ENCODE results near the gene PRKCD. TPM values are rescaled to one million over a fixed set of nuclear protein-coding genes. Genes with fewer than 3 reads are reported as not detected.
A peak's percentile ranks its signal among the peaks of the same experiment; 100 is the strongest.

The PRKCD gene
- total RNA-seq, 2 experiments from 2014 or later = 17.2 to 18.7 TPM

DNA sequence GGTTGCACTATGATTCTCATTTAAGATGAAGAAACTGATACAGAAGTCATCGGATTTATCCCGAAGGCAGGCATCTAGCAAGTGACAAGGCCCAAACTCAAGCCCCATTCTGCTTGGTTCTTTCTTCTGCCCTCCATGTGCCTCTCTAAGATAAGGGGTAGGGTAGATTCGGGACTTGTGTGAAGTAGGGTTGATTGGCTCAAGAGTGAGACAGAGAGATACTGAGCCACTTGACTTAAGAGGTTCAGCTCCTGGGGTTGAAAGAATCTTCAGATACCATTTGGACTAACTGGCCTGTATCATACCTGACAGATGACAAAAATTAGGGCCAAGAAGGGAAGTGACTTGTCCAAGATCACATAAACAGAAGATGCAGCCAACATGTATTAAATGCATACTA, 31.7 kb upstream of the PRKCD start:
- ATAC-seq (no peak), DNase-seq (no peak)
- H3K36me3 Mint-ChIP-seq = peaks cover 14% of the 10 kb centered on the region
- CTCF ChIA-PET = interaction anchor here (1.0 to 11.6 kb wide), 6 partner anchors 9 to 66 kb away, joined by 3 to 165 read pairs (median 7); partner anchors contain the start of gene PRKCD
- no peaks in the 10 kb centered on the region for H3K27me3 Mint-ChIP-seq
- no peaks in the 10 kb centered on the region for H3K9me3 Mint-ChIP-seq (ENCODE audit: low read depth)
- H3K4me1 Mint-ChIP-seq = peaks cover 28% of the 10 kb centered on the region
- H3K4me3 Mint-ChIP-seq = peak overlapping the region; percentile 98
- H3K27ac Mint-ChIP-seq = peak overlapping the region; percentile 92

GRCh38 chr3:53130179-53131061, 30.6 kb upstream of the PRKCD start, which contains the start of gene RFT1:
TSS of gene RFT1 (minus strand) at chr3:53130435. CDS start at chr3:53130400, 35 bp downstream.
- Mint-ChIP-seq H3K9me3 (ENCODE audit: low read depth) (no peaks in the 10 kb centered on the region), H3K36me3 (peaks cover 6% of the 10 kb centered on the region), H3K27ac (peak within 1 kb of the TSS; percentile 92), H3K4me1 (peaks cover 28% of the 10 kb centered on the region), H3K4me3 (peak within 1 kb of the TSS; percentile 98), H3K27me3 (no peaks in the 10 kb centered on the region)
- DNase-seq = peak; percentile 99
- ATAC-seq = peak; percentile 96
- CTCF ChIA-PET = interaction anchor here (1.0 to 11.6 kb wide), 4 partner anchors 10 to 65 kb away, joined by 3 to 165 read pairs (median 14); partner anchors contain the start of gene PRKCD

GRCh38 chr3:53131096-53131495, 29.9 kb upstream of the PRKCD start:
- peak overlapping the region; percentile 92 for H3K27ac Mint-ChIP-seq
- DNase-seq = no peak
- H3K9me3 Mint-ChIP-seq (ENCODE audit: low read depth) = no peaks in the 10 kb centered on the region
- H3K4me3 Mint-ChIP-seq = peak overlapping the region; percentile 98
- H3K36me3 Mint-ChIP-seq = no peaks in the 10 kb centered on the region
- no peak for ATAC-seq
- H3K4me1 Mint-ChIP-seq = peaks cover 28% of the 10 kb centered on the region
- CTCF ChIA-PET = interaction anchor here (0.9 to 11.6 kb wide), 5 partner anchors 10 to 64 kb away, joined by 4 to 165 read pairs (median 22); partner anchors contain the start of gene PRKCD
- H3K27me3 Mint-ChIP-seq = no peaks in the 10 kb centered on the region

DNA sequence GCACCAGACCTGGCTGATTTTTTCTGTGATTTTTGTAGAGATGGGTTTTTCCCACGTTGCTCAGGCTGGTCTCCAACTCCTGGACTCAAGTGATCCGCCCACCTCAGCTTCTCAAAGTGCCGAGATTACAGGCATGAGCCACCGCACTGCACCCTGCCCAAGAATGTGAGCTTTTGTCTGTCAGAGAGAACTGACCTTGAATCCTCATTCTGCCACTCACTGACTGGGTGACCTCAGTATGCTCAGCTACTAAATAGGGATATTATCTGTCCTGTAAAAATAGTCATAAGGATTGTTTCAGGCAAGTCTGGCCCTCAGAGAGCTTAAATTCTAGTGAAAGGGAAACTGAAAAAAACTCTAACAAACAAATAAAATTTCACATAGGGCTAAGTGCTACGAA, 28.7 kb upstream of the PRKCD start:
- Mint-ChIP-seq H3K27me3 (no peaks in the 10 kb centered on the region), H3K4me1 (peaks cover 28% of the 10 kb centered on the region), H3K4me3 (no peak overlapping the region), H3K36me3 (no peaks in the 10 kb centered on the region), H3K9me3 (ENCODE audit: low read depth) (no peaks in the 10 kb centered on the region), H3K27ac (no peak overlapping the region)
- ATAC-seq = no peak
- CTCF ChIA-PET = interaction anchor here (0.7 to 11.6 kb wide), 12 partner anchors 9 to 63 kb away, joined by 3 to 165 read pairs (median 4); partner anchors contain the start of gene PRKCD
- no peak for DNase-seq

- DNase-seq = peak; percentile 78
- CTCF ChIA-PET = interaction anchor here (0.7 to 11.6 kb wide), 29 partner anchors 9 to 430 kb away, joined by 3 to 165 read pairs (median 4); partner anchors contain the start of gene PRKCD
- Mint-ChIP-seq H3K4me1 (peaks cover 13% of the 10 kb centered on the region), H3K27ac (no peak overlapping the region), H3K27me3 (no peaks in the 10 kb centered on the region), H3K4me3 (no peak overlapping the region), H3K9me3 (ENCODE audit: low read depth) (no peaks in the 10 kb centered on the region), H3K36me3 (no peaks in the 10 kb centered on the region)
- ATAC-seq = peak; percentile 59
Observed at GRCh38 chr3:53134631-53135232, 26.3 kb upstream of the PRKCD start.

DNA sequence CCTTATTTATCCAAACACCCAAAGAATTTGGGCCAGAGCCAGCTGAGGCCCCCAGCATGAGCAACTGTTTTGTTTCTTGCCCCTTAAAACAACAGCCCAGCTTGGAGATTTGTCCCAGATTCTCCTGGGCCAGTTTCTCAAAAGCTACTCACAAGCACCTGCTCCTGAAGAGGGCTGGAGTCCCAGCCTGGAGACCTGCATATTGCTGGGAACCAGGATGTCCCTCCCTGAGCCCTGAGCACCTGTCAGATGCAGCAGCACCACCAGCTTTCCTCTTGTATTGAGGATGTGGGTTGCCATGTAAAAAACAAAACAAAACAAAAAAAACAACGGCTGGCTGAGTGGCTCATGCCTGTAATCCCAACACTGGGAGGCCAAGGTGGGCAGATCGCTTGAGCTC, 23.8 kb upstream of the PRKCD start:
- no peak for ATAC-seq
- CTCF ChIA-PET = interaction anchor here (0.8 to 11.6 kb wide), 5 partner anchors 23 to 394 kb away, joined by 3 to 165 read pairs (median 4); no protein-coding TSS in a partner anchor
- Mint-ChIP-seq H3K9me3 (ENCODE audit: low read depth) (no peaks in the 10 kb centered on the region), H3K4me3 (no peak overlapping the region), H3K4me1 (no peaks in the 10 kb centered on the region), H3K27me3 (no peaks in the 10 kb centered on the region), H3K27ac (no peak overlapping the region), H3K36me3 (no peaks in the 10 kb centered on the region)
- DNase-seq = no peak

DNA sequence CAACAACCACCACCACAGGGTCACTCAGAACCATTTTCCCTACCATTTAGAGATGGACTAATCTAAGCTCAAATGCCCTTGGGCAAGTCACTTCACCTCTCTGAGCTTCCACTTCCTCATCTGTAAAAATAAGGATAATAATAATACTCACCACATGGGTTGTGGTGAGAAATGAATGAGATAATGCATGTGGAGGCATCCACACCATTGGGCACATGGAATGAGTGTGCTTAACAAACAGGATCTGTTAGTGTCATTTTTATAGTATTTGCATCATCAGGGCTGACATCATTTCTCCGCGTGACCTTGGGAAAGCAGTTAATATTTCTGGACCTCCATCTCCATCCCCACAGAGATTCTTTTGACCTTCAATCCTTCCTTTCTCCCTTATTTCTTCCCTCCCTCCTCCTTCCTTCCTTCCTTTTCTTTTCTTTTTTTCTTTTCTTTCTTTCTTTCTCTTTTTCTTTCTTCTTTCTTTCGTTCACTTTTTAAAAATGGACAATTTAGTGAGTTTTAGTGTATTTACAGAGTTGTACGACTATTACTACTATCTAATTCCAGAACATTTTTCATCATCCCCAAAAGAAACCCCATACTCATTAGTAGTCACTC, 23.1 kb upstream of the PRKCD start:
- no peaks in the 10 kb centered on the region for H3K36me3 Mint-ChIP-seq
- CTCF ChIA-PET = interaction anchor here (1.5 to 11.6 kb wide), 3 partner anchors 23 to 82 kb away, joined by 4 to 165 read pairs (median 6); no protein-coding TSS in a partner anchor
- no peaks in the 10 kb centered on the region for H3K27me3 Mint-ChIP-seq
- no peaks in the 10 kb centered on the region for H3K4me1 Mint-ChIP-seq
- H3K9me3 Mint-ChIP-seq (ENCODE audit: low read depth) = no peaks in the 10 kb centered on the region
- ATAC-seq (no peak), DNase-seq (no peak)
- H3K27ac Mint-ChIP-seq = no peak overlapping the region
- H3K4me3 Mint-ChIP-seq = no peak overlapping the region

DNA sequence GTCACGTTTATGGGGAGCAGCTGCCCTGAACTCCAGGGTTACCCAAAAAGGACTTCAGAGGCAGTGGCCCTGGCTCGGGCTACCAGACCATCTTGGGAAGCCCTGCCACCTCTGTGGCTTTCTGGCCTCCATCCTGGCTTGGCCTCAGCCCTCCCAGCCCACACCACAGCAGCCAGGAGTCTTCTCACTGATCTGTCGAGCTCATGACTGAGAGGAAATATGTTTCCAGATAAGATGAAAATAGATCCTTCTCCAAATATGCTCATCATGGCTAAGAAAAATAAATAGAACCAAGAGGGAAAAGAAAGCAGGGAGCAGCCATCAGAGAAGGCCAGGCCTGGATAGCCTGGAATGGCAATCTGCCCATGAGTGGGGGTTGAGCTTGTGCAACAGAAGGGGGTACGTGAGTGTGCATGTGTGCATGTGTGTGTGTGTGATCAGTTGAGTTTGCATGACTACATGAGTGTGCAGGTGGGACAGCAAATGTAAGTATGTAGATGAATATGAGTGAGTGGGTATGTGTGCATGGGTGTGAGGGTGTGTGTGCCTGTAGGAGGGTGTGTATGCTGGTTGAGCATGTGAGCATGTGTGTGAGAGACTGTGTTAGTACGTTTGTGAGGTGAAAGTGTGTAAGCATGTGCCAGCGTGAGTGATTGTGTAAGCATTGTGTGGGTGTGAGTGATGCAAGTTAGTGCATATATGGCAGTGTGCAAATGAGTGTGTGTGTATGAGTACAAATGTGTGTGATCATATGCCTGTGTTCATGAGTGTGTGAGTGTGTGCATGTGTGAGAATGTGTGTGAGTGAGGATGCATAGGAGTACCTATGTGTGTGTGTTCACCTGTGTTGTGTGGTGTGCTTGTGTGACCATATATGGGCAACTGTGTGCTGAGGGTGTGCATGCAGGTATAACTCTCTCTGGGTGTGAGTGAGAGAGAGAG, 20.8 kb upstream of the PRKCD start:
- DNase-seq (no peak), ATAC-seq (no peak)
- Mint-ChIP-seq H3K36me3 (no peaks in the 10 kb centered on the region), H3K4me3 (no peak overlapping the region), H3K27me3 (no peaks in the 10 kb centered on the region), H3K4me1 (no peaks in the 10 kb centered on the region), H3K27ac (no peak overlapping the region), H3K9me3 (ENCODE audit: low read depth) (no peaks in the 10 kb centered on the region)
- CTCF ChIA-PET = interaction anchor here (1.6 kb wide), 1 partner anchor 8 kb away, joined by 4 read pairs; no protein-coding TSS in a partner anchor

GRCh38 chr3:53140847-53141845, 19.9 kb upstream of the PRKCD start:
- Mint-ChIP-seq H3K27me3 (no peaks in the 10 kb centered on the region), H3K36me3 (no peaks in the 10 kb centered on the region), H3K4me1 (no peaks in the 10 kb centered on the region), H3K27ac (no peak overlapping the region), H3K4me3 (no peak overlapping the region), H3K9me3 (ENCODE audit: low read depth) (no peaks in the 10 kb centered on the region)
- ATAC-seq (peak; percentile 35), DNase-seq (no peak)
- CTCF ChIA-PET = interaction anchor here (0.5 to 1.7 kb wide), 6 partner anchors 9 to 1709 kb away, joined by 3 to 5 read pairs (median 3); no protein-coding TSS in a partner anchor

DNA sequence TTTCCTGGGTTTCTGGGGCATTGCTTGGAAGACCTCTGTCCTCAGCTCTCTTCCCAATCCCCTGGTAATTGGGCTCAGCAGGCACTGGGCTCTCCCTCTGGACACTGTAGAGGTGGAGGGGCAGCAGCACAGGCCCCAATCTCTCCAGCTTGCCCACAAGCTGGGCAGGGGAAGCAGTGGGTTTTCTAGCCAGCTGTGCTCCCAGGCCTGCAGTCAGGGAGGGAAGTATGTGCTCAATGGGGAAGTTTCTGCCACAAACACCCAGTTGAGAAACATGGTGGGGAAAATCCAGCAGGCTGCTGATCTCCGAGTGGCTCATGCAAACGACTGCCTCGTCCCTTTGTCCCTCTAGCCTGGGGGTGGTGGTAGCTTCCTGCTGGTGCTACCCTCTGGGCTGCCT, 18.0 kb upstream of the PRKCD start:
- no peak overlapping the region for H3K4me3 Mint-ChIP-seq
- H3K27me3 Mint-ChIP-seq = no peaks in the 10 kb centered on the region
- no peaks in the 10 kb centered on the region for H3K9me3 Mint-ChIP-seq (ENCODE audit: low read depth)
- CTCF ChIA-PET = no interaction called here
- no peaks in the 10 kb centered on the region for H3K4me1 Mint-ChIP-seq
- DNase-seq = no peak
- ATAC-seq = no peak
- no peak overlapping the region for H3K27ac Mint-ChIP-seq
- H3K36me3 Mint-ChIP-seq = no peaks in the 10 kb centered on the region

DNA sequence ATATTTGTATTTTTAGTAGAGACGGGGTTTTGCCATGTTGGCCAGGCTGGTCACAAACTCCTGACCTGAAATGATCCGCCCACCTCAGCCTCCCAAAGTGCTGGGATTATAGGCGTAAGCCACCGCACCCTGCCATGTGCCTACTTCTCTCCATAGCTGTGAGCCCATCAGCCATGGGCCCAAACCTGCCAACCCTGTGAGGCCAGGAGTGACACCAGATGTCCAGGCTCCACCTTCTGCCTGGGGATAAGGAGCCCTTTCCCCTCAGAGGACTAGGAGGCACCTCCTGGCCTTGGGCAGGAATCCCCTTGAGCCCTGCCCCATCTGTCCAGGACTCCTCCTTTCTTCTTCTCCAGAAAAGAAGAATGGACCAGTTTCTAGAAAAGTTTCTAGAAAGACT, 16.6 kb upstream of the PRKCD start:
- Mint-ChIP-seq H3K27ac (no peak overlapping the region), H3K4me3 (no peak overlapping the region), H3K4me1 (no peaks in the 10 kb centered on the region), H3K9me3 (ENCODE audit: low read depth) (no peaks in the 10 kb centered on the region), H3K36me3 (no peaks in the 10 kb centered on the region), H3K27me3 (no peaks in the 10 kb centered on the region)
- no peak for ATAC-seq
- CTCF ChIA-PET = interaction anchor here (1.5 to 3.9 kb wide), 3 partner anchors 10 to 51 kb away, joined by 4 to 19 read pairs (median 12); no protein-coding TSS in a partner anchor
- no peak for DNase-seq
